GM21528 (cell line): ENCODE results near the gene NKAIN2.
"Not testable (repeated sequence)": the region's sequence is repeated elsewhere in the genome, so short reads cannot be mapped to it uniquely, and the experiment has no call there.

Experiments
- ATAC-seq: cut with Tn5 transposase; IDR thresholded peaks from one replicate; pipeline ENCODE4 v1.9.1; 2021; ENCODE audit warnings: mild to moderate bottlenecking, moderate library complexity; ENCODE audit not compliant: unreplicated experiment, low FRiP score

The NKAIN2 gene

DNA sequence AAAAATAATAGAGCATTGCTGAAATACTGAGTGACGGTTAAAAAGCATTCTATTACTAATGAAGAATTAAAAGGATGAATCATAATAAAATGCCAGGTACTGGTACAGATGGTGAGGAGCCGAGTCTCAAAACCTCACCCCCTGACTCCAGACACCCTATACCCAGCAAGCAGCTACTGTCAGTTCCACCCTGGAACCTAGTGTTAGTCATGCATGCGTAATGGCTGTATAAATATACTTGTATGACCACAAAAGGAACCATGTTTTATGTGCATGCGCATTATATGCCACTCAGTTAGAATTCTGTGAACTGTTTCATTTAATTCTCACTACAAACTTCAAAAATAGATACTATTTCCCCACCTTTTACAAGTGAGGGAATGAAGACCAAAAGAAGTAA is 589.9 kb downstream of the NKAIN2 start:
- no peak for ATAC-seq

DNA sequence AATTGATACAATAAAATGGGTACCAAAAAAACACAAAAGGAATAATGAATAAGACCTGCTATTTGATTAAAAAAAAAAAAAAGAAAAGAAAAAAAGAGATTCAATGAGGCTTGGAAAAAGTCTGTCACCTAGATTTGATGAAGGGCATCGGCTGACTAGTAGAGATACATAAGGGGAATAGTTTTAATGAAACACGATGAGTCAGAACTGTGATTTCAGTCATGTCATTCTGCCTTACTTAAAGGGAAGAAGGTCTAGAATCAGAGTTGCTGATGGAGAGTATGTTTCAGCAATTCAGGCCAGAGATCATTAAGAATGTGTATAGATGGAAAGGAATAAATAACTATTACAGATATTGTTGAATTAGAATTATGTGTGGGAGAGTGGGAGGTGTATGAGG is 592.7 kb downstream of the NKAIN2 start:
- ATAC-seq, result no peak

- no peak for ATAC-seq
These were observed 596.8 kb downstream of the NKAIN2 start for GRCh38 chr6:124400261-124400999.

GRCh38 chr6:124410425-124410824 is 606.8 kb downstream of the NKAIN2 start:
- not testable (repeated sequence) for ATAC-seq

DNA sequence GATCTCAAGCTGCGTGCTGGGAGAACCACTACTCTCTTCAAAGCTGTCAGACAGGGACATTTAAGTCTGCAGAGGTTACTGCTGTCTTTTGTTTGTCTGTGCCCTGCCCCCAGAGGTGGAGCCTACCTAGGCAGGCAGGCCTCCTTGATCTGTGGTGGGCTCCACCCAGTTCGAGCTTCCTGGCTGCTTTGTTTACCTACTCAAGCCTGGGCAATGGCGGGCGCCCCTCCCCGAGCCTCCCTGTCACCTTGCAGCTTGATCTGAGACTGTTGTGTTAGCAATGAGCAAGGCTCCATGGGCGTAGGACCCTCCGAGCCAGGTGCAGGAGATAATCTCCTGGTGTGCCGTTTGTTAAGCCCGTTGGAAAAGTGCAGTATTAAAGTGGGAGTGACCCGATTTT is 609.0 kb downstream of the NKAIN2 start:
- not testable (repeated sequence) for ATAC-seq

GRCh38 chr6:124420116-124420840 is 616.6 kb downstream of the NKAIN2 start:
- no peak for ATAC-seq

DNA sequence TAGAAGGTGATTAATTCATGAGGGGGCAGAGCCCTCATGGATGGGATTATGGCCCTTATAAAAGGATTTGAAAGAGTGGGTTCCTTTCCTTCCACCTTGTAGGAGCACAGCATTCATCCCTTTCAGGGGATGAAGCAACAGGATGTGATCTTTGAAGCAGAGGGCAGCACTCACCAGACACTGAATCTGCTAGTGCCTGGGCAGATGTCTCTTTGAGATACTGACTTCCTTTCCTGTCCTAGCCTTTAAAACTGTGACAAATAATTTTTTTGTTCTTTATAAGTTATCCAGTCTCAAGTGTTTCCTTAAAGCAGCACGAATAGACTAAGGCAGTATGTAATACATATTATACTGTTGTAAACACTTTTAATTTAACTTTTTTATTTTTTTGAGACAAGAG is 620.0 kb downstream of the NKAIN2 start:
- no peak for ATAC-seq

- ATAC-seq, result no peak
These were observed 627.2 kb downstream of the NKAIN2 start for GRCh38 chr6:124430740-124431318.

- no peak for ATAC-seq
These were observed 629.0 kb downstream of the NKAIN2 start for GRCh38 chr6:124432620-124433019.

DNA sequence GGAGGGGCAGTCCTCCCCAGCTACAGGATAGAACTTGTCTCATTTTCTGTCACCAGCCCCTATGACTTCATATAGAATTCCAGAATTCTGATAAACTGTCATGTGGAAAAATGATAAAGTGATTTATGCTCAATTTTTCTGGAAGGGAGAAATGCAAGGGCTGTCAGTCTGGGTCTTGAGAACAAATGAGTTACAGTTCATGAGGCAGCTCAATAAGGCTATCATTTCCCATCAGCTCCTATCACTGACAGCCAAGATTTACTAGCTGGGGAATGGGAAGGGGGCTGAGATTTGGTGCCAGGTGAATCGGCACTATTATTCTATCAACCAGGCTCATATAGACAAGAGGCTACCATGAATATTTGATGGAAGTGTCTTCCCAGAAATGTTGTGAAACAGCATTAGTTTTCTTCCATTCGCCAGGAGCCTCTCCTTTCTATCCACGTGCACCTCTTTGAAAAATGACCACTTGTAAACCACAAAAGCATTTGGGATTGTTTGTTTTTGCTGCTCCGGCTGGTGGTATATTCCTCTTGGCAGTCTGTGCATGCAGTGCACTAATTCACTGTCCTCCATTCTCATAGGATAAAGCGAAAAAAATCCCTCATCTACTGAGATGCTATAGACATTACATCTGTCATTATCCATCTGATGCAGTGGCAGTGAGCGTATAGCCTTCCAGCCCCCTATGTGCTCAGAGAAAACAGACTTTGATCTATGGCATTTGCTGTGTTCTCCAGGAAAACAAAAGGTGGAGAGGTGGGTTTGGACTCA is 629.9 kb downstream of the NKAIN2 start:
- ATAC-seq, result no peak

- ATAC-seq, result no peak
These were observed 630.8 kb downstream of the NKAIN2 start for GRCh38 chr6:124434421-124434820.

DNA sequence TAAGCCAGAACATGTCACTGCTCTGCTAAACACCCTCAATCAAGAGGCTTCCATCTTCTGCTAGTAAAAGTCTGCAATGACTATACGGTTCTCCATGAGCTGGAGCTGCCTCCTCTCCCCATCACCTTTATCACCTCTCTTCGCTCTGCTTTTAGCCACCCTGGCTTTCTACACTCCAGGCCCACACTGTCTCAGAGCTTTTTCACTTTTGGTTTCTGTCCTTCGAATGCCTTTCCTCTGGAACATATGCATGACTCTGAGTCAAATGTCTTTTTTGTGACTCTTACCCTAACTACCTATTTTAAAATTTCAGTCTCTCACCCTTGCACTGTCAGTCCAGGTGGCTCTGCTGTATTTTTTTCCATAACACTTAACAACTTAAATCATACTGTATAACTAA is 633.1 kb downstream of the NKAIN2 start:
- ATAC-seq, result no peak

- ATAC-seq, result no peak
These were observed 634.9 kb downstream of the NKAIN2 start for GRCh38 chr6:124438546-124439065.

DNA sequence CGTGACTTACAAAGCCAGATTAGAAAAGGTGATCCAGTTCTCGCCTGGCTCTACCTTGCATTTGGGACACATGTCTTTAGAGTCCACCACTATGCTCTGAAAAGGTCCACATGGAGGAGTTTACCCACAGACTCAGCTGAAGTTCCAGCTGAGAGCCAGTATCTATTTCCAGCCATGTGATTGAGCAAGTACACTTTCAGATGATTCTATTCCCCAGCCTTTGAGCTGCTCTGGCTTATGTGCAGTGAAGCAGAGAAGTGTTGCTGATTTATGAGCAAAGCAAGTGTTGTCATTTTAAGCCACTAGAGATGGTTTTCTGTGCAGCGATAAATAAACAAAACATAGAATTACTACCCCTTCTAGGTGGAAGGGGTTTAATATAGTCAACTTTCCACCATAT is 637.8 kb downstream of the NKAIN2 start:
- ATAC-seq, result no peak

DNA sequence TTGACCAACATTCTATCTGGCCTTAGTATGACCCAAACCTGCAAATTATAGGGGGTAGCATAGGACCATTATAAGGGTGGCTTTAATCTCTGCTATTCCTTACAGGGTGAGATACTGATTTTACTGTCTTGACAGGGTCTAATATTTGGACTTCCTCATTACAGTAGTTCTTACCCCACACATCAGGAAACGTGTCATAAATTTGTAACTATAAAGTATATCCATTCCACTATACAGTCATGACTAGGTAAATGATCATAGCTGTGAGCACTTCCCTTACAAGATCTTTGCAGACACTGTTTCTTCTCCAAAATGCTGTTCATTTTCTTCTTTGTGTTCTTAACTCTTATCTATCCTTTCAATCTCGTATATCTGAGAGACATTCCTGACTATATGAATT is 639.9 kb downstream of the NKAIN2 start:
- ATAC-seq, result no peak

DNA sequence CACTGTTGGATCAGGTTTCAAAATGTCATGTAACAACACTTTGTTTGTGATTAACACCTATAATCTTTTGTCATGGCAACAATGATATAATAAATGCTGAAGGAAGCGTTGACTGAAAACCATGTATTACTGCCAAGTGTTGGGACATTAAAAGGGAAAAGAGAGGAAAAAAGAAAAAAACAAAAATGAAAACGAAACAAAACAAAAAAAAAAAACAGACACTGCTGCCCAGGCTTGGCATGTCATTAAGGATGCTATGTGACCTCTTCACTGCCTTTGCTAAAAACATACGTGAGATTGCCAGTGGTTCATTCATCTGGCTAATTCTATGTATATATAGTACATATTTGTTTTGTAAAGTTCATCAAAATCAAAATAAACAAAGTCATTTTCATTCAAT is 641.9 kb downstream of the NKAIN2 start:
- ATAC-seq, result no peak

GRCh38 chr6:124446961-124447360 is 643.3 kb downstream of the NKAIN2 start:
- ATAC-seq, result no peak

- ATAC-seq, result no peak
These were observed 655.6 kb downstream of the NKAIN2 start for GRCh38 chr6:124459268-124459667.

GRCh38 chr6:124462750-124463149 is 659.1 kb downstream of the NKAIN2 start:
- no peak for ATAC-seq

DNA sequence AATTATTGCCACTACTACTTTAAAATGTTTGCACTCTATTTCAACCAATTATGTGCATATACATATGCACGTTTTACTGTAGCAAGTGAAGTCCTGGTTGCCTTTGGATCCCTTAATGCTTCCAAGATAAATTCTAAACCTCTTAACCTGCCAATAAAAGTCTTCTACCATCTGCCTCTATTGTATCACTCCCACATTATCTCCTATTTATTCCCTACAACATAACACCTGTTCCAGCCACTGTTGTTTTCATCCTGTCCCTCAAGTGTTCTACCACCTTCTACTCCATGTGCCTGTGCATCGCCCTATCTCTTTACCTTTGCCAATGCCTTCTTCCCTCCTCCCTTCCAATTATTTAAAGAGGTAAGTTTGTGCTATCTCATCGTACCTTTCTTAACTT is 659.6 kb downstream of the NKAIN2 start:
- no peak for ATAC-seq

GRCh38 chr6:124464600-124464999 is 660.9 kb downstream of the NKAIN2 start:
- not testable (repeated sequence) for ATAC-seq
